IMR-90 (cell line): ENCODE results near the gene ANKRD11.

ENCODE experiments used
- CTCF ChIP-seq: conservative IDR thresholded peaks from 2 replicates; pipeline ENCODE4 v1.5.1; 2012; ENCODE audit warnings: mild to moderate bottlenecking, low read depth, low read length, improper control_type of control experiment
- FOS ChIP-seq: fragments of 150-350 bp; IDR thresholded peaks from 2 replicates; pipeline ENCODE4 v1.6.1; 2016; ENCODE audit warnings: low read depth, low read length
- POLR2A ChIP-seq: IDR thresholded peaks from 2 replicates; pipeline ENCODE4 v1.6.1; 2012; ENCODE audit warnings: mild to moderate bottlenecking, low read depth, low read length
- RCOR1 ChIP-seq: IDR thresholded peaks from 2 replicates; pipeline ENCODE4 v1.6.1; 2012; ENCODE audit warnings: mild to moderate bottlenecking, low read length, improper control_type of control experiment; ENCODE audit not compliant: insufficient replicate concordance
- RFX5 ChIP-seq: IDR thresholded peaks from 2 replicates; pipeline ENCODE4 v1.8.0; 2012; ENCODE audit warnings: low read depth, mild to moderate bottlenecking, low read length, moderate library complexity
- USF2 ChIP-seq: fragments of 150-350 bp; IDR thresholded peaks from 2 replicates; pipeline ENCODE4 v1.6.1; 2017; ENCODE audit warnings: mild to moderate bottlenecking, antibody characterized with exemption, low read length, low read depth

DNA sequence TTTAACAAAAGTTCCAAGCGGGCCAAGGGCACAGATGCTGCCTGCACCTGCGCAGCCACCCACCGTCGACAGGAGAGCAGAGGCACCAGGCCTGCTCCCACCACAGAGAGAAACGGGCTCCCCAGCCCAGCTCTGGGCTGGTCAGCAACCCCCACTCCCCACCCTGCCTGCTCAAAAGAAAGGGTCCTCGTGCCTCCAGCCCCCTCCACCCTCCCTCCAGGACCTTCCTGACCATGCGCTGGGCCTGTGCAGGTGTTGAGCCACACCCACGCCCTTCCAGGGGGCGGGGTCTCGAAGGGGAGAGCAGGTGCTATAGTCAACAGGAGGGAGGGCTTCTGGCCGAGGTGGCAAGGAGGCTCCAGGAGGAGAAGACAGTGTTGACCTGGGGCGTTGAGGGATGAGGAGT is 247.6 kb downstream of the ANKRD11 start:
- no peak for TF ChIP-seq CTCF
- no peak for TF ChIP-seq USF2
- no peak for TF ChIP-seq FOS
- TF ChIP-seq POLR2A = no peak
- TF ChIP-seq RFX5 = no peak
- no peak for TF ChIP-seq RCOR1
